T-helper 2 cell treated with Interferon-gamma antibody and Interleukin-4, amounts not matched to agents 5 μg/mL and 100 μg/mL, for 36 hours (primary cell): ENCODE results near the gene CNTN5.
"Not testable (repeated sequence)": the region's sequence is repeated elsewhere in the genome, so short reads cannot be mapped to it uniquely, and the experiment has no call there.

Experiments
- DNase-seq: peaks from one replicate; pipeline ENCODE4 v3.0.0; 2021; ENCODE audit warnings: low spot score
- H3K27ac Mint-ChIP-seq: one replicate; pipeline ENCODE4 v1.8.0; 2021; ENCODE audit warnings: mild to moderate bottlenecking, mixed read lengths
- H3K27me3 Mint-ChIP-seq: one replicate; pipeline ENCODE4 v1.8.0; 2021; ENCODE audit warnings: low read depth, mixed read lengths
- H3K36me3 Mint-ChIP-seq: one replicate; pipeline ENCODE4 v1.8.0; 2021; ENCODE audit warnings: low read depth, mixed read lengths
- H3K4me1 Mint-ChIP-seq: one replicate; pipeline ENCODE4 v1.8.0; 2021; ENCODE audit warnings: low read depth, mixed read lengths
- H3K4me3 Mint-ChIP-seq: one replicate; pipeline ENCODE4 v1.8.0; 2022; ENCODE audit warnings: mild to moderate bottlenecking, moderate library complexity, mixed read lengths
- H3K9me3 Mint-ChIP-seq: one replicate; pipeline ENCODE4 v1.8.0; 2021; ENCODE audit warnings: mixed read lengths

The CNTN5 gene

DNA sequence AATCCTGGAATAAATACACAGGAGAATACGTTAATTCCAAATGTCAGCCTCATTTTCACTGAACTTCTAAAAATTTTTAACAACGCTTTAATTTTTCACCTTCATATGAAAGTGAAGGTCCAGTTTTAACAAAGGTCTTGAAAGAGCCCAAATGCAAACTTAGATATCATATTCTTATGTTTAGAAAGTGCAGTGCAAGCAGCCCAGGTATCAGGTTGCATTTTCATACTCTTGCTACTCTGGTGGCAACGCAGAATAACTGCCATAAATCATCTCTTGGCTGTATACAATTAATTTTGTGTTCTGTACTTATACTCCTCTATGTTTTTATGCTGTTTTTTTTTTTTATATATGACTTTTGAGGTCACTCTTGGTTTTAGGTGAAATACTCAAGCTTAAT is 1169.6 kb downstream of the CNTN5 start:
- Mint-ChIP-seq H3K9me3 (peaks cover 27% of the 10 kb centered on the region), H3K4me3 (no peak overlapping the region), H3K36me3 (no peaks in the 10 kb centered on the region), H3K4me1 (no peaks in the 10 kb centered on the region), H3K27me3 (no peaks in the 10 kb centered on the region), H3K27ac (no peak overlapping the region)
- no peak for DNase-seq

DNA sequence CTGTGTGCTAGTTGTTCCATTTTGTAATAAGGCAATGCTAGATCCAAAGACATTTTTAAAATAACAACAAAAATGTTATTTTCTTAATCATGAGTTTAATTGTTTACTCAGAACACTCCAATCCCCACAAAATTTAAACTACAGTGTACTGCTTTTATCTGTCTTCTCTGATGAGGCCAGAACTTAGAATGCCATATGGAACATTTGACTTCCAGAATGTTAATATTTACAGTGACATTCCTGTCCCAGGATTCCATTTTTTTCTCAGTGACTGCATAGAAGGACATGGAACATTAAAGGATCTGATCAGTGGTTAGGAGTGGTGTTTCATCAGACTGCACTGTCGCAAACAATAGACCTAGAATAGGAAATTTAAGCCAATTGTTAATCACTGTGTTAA is 1171.4 kb downstream of the CNTN5 start:
- H3K27me3 Mint-ChIP-seq = no peaks in the 10 kb centered on the region
- no peaks in the 10 kb centered on the region for H3K4me1 Mint-ChIP-seq
- no peaks in the 10 kb centered on the region for H3K36me3 Mint-ChIP-seq
- no peak overlapping the region for H3K27ac Mint-ChIP-seq
- peaks cover 35% of the 10 kb centered on the region for H3K9me3 Mint-ChIP-seq
- no peak for DNase-seq
- H3K4me3 Mint-ChIP-seq = no peak overlapping the region

- no peaks in the 10 kb centered on the region for H3K27me3 Mint-ChIP-seq
- H3K9me3 Mint-ChIP-seq = peaks cover 28% of the 10 kb centered on the region
- no peak overlapping the region for H3K4me3 Mint-ChIP-seq
- H3K4me1 Mint-ChIP-seq = no peaks in the 10 kb centered on the region
- no peak for DNase-seq
- H3K27ac Mint-ChIP-seq = no peak overlapping the region
- no peaks in the 10 kb centered on the region for H3K36me3 Mint-ChIP-seq
Observed at GRCh38 chr11:100203789-100204188, 1183.0 kb downstream of the CNTN5 start.

- H3K9me3 Mint-ChIP-seq = peaks cover 19% of the 10 kb centered on the region
- no peak overlapping the region for H3K4me3 Mint-ChIP-seq
- H3K27ac Mint-ChIP-seq = no peak overlapping the region
- no peaks in the 10 kb centered on the region for H3K4me1 Mint-ChIP-seq
- H3K36me3 Mint-ChIP-seq = no peaks in the 10 kb centered on the region
- no peaks in the 10 kb centered on the region for H3K27me3 Mint-ChIP-seq
- DNase-seq = no peak
Observed at GRCh38 chr11:100205926-100206325, 1185.2 kb downstream of the CNTN5 start.

GRCh38 chr11:100208207-100208606 is 1187.5 kb downstream of the CNTN5 start:
- Mint-ChIP-seq H3K27me3 (no peaks in the 10 kb centered on the region), H3K36me3 (no peaks in the 10 kb centered on the region), H3K27ac (no peak overlapping the region), H3K9me3 (peaks cover 10% of the 10 kb centered on the region), H3K4me1 (no peaks in the 10 kb centered on the region), H3K4me3 (no peak overlapping the region)
- DNase-seq = no peak

GRCh38 chr11:100214791-100215190 is 1194.0 kb downstream of the CNTN5 start:
- H3K27ac Mint-ChIP-seq = no peak overlapping the region
- no peaks in the 10 kb centered on the region for H3K27me3 Mint-ChIP-seq
- DNase-seq = no peak
- H3K4me1 Mint-ChIP-seq = no peaks in the 10 kb centered on the region
- H3K36me3 Mint-ChIP-seq = no peaks in the 10 kb centered on the region
- peaks cover 29% of the 10 kb centered on the region for H3K9me3 Mint-ChIP-seq
- no peak overlapping the region for H3K4me3 Mint-ChIP-seq

DNA sequence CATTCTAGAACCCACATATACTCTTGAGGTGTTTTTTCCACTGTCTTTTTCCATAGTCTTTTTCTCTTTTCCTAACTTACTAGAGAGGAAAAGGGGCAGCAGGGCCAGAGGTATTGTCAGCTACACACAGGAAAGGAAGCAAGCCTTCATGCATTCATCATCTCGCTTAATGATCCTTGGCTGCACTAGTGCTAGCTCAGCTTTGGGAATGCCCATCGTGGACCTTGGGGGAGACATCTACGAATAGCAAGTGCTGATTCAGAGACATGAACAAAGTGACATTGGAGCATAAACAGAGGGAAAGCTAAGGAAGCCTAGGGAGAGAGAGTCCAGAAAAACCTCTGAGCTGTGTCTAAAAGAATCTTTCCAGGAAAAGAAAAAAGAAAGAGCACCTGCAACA is 1200.1 kb downstream of the CNTN5 start:
- Mint-ChIP-seq H3K4me3 (no peak overlapping the region), H3K9me3 (peaks cover 20% of the 10 kb centered on the region), H3K27ac (no peak overlapping the region), H3K4me1 (no peaks in the 10 kb centered on the region), H3K36me3 (no peaks in the 10 kb centered on the region), H3K27me3 (no peaks in the 10 kb centered on the region)
- no peak for DNase-seq

DNA sequence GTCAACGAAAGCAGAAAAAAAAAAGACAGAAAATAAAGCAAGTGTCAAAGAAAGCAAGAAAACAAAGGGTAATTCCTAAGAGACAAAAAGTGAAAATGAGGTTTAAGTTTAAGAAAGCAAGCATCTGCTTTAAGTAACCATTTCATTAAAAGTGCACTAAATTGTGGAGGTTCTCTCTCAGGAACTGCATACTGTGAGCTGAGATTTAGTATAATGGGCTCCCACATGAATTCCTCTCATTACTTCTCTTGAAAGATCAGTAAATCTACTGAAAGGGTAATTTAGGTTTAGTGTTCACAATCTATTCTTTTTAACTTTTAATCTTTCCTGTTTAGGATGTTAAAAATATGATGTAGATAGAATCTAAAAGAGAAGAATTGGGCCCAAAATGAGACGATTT is 1201.0 kb downstream of the CNTN5 start:
- H3K27me3 Mint-ChIP-seq = no peaks in the 10 kb centered on the region
- no peak overlapping the region for H3K27ac Mint-ChIP-seq
- no peaks in the 10 kb centered on the region for H3K36me3 Mint-ChIP-seq
- peaks cover 19% of the 10 kb centered on the region for H3K9me3 Mint-ChIP-seq
- DNase-seq = no peak
- H3K4me1 Mint-ChIP-seq = no peaks in the 10 kb centered on the region
- no peak overlapping the region for H3K4me3 Mint-ChIP-seq

DNA sequence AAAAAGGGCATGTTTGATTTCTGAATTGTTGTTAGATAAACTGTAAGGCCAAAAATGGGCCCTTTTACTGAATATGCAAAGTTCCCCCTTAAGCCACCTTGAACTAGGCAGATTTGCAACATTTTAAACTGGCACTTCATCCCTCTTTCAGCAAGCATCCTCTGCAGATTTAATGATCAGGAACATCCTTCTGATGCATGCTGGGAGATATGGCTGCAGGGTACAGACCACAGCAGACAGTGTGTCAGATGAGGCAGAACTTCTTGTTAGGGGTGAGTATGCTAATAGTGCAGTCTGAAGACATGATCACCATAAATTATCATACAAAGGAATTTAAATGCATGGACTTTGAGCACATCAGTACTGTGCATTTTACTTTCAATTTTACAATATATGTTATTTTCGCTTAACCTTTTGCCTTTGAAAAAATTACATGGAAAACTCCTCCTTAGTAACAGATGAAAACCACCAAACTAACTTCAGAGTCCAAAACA is 1203.8 kb downstream of the CNTN5 start:
- no peak overlapping the region for H3K27ac Mint-ChIP-seq
- H3K36me3 Mint-ChIP-seq = no peaks in the 10 kb centered on the region

DNA sequence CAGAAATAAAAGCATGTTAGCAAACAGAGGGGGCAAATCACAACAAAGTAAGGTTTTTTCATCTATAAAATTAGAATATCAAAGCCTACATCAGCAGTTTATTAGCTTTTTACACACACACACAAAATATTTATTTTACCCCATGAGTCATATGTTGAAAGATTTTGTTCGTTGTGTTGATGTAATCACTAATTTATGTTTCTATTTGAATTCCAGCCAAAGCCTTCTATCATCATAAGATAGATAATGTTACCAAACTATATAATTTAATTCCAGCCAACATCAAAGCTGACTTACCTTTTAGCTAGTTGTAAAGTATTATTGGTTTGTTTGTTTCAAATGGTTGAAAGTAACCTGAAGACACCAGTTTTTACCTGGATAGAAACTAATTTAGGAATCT is 1208.3 kb downstream of the CNTN5 start:
- no peak overlapping the region for H3K27ac Mint-ChIP-seq
- H3K4me3 Mint-ChIP-seq = no peak overlapping the region
- H3K4me1 Mint-ChIP-seq = no peaks in the 10 kb centered on the region
- no peaks in the 10 kb centered on the region for H3K27me3 Mint-ChIP-seq
- peaks cover 32% of the 10 kb centered on the region for H3K9me3 Mint-ChIP-seq
- no peak for DNase-seq
- no peaks in the 10 kb centered on the region for H3K36me3 Mint-ChIP-seq

More for the DNA sequence above, 1203.8 kb downstream of the CNTN5 start:
- H3K4me3 Mint-ChIP-seq = no peak overlapping the region
- no peaks in the 10 kb centered on the region for H3K4me1 Mint-ChIP-seq
- H3K27me3 Mint-ChIP-seq = no peaks in the 10 kb centered on the region
- no peak for DNase-seq
- peaks cover 25% of the 10 kb centered on the region for H3K9me3 Mint-ChIP-seq

DNA sequence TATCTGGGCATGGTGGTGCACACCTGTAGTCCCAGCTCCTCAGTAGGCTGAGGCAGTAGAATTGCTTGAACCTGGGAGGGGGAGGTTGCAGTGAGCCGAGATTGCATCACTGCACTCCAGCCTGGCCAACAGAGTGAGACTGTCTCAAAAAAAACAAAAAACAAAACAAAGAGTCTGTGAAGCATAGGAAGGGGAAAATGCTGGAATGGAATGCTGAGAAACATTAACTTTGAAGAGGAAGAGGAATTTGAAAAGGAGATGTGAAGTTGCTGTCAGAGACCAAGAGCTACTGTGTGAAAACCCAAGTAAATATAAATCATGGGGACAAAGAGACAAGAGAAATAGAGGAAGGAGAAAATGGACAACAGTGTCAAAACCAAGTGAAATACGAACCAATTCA is 1211.3 kb downstream of the CNTN5 start:
- no peak for DNase-seq
- Mint-ChIP-seq H3K9me3 (peaks cover 48% of the 10 kb centered on the region), H3K4me1 (no peaks in the 10 kb centered on the region), H3K4me3 (no peak overlapping the region), H3K27ac (no peak overlapping the region), H3K27me3 (no peaks in the 10 kb centered on the region), H3K36me3 (no peaks in the 10 kb centered on the region)

- H3K9me3 Mint-ChIP-seq = peaks cover 40% of the 10 kb centered on the region
- H3K27ac Mint-ChIP-seq = no peak overlapping the region
- H3K36me3 Mint-ChIP-seq = no peaks in the 10 kb centered on the region
- no peak overlapping the region for H3K4me3 Mint-ChIP-seq
- no peak for DNase-seq
- no peaks in the 10 kb centered on the region for H3K4me1 Mint-ChIP-seq
- H3K27me3 Mint-ChIP-seq = no peaks in the 10 kb centered on the region
Observed at GRCh38 chr11:100235085-100235484, 1214.3 kb downstream of the CNTN5 start.

- H3K36me3 Mint-ChIP-seq = no peaks in the 10 kb centered on the region
- no peaks in the 10 kb centered on the region for H3K4me1 Mint-ChIP-seq
- H3K27ac Mint-ChIP-seq = no peak overlapping the region
- no peak overlapping the region for H3K4me3 Mint-ChIP-seq
- no peaks in the 10 kb centered on the region for H3K27me3 Mint-ChIP-seq
- DNase-seq = no peak
- H3K9me3 Mint-ChIP-seq = peaks cover 37% of the 10 kb centered on the region
Observed at GRCh38 chr11:100240025-100240539, 1219.3 kb downstream of the CNTN5 start.

GRCh38 chr11:100247704-100248103 is 1227.0 kb downstream of the CNTN5 start:
- no peaks in the 10 kb centered on the region for H3K36me3 Mint-ChIP-seq
- H3K27me3 Mint-ChIP-seq = no peaks in the 10 kb centered on the region
- no peak overlapping the region for H3K27ac Mint-ChIP-seq
- no peaks in the 10 kb centered on the region for H3K4me1 Mint-ChIP-seq
- no peak overlapping the region for H3K4me3 Mint-ChIP-seq
- H3K9me3 Mint-ChIP-seq = peaks cover 25% of the 10 kb centered on the region
- no peak for DNase-seq

DNA sequence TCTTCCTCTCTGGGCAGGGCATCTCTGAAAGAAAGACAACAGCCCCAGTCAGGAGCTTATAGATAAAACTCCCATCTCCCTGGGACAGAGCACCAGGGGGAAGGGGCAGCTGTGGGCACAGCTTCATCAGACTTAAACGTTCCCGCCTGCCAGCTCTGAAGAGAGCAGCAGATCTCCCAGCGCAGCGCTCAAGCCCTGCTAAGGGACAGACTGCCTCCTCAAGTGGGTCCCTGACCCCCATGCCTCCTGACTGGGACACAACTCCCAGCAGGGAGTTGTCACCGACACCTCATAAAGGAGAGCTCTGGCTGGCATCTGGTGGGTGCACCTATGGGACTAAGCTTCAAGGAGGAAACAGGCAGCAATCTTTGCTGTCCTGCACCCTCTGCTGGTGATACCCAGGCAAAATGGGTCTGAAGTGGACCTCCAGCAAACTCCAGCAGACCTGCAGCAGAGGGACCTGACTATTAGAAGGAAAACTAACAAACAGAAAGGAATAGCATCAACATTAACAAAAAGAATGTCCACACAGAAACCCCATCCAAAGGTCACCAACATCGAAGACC is 1236.6 kb downstream of the CNTN5 start:
- not testable (repeated sequence) for H3K4me3 Mint-ChIP-seq, H3K36me3 Mint-ChIP-seq, H3K27me3 Mint-ChIP-seq, DNase-seq, H3K4me1 Mint-ChIP-seq, H3K27ac Mint-ChIP-seq
- H3K9me3 Mint-ChIP-seq = peaks cover 40% of the 10 kb centered on the region
